SK-N-SH (cell line): Measurements from ENCODE around the gene EFCAB12. TPM values are rescaled to one million over a fixed set of nuclear protein-coding genes. Genes with fewer than 3 reads are reported as not detected.

Experiments used
- CTCF ChIA-PET: fragments of 300-600, 350-600 bp; formaldehyde crosslinking; extraction: SDS; loops from one replicate; lab custom pipeline; 2021; lab: Yijun Ruan, JAX
- POLR2A ChIA-PET: fragments of 350-600 bp; sonication (Branson Sonifier 250); formaldehyde crosslinking; extraction: SDS; loops from one replicate; lab custom pipeline; 2020; ENCODE audit warnings: antibody characterized with exemption, inconsistent platforms; lab: Yijun Ruan, JAX
- DNase-seq: peaks from one replicate; pipeline ENCODE4 v3.0.0; 2012
- H2AFZ ChIP-seq: fragments of 200-600 bp; sonication (generic); 2 replicates; pipeline ENCODE4 v1.8.1; 2016; ENCODE audit warnings: antibody characterized with exemption, mild to moderate bottlenecking, low read depth
- H3F3A ChIP-seq: fragments of 200-600 bp; sonication (generic); replicated peaks from 2 replicates; pipeline ENCODE3; 2016; ENCODE audit warnings: antibody characterized with exemption, mild to moderate bottlenecking; ENCODE audit not compliant: insufficient read depth
- H3K27ac ChIP-seq, 2 experiments: fragments of 200-500 bp in 1 of 2; fragments of 200-600 bp in 1 of 2; sonication (Bioruptor generic) in 1 of 2; sonication (generic), shearing (Covaris generic) in 1 of 2; 2 replicates each; pipeline versions ENCODE4 v1.5.1 to v1.6.1; 2014 to 2016; ENCODE audit warnings: low read depth in 2 of 2, inconsistent platforms in 1 of 2, low read length in 1 of 2, mild to moderate bottlenecking in 1 of 2, mixed read lengths in 1 of 2
- H3K27me3 ChIP-seq: fragments of 200-600 bp; sonication (generic), shearing (Covaris generic); 2 replicates; pipeline ENCODE4 v1.6.1; 2016; ENCODE audit warnings: mixed run types; ENCODE audit not compliant: insufficient read depth
- H3K36me3 ChIP-seq, 2 experiments: fragments of 200-500 bp in 1 of 2; fragments of 200-600 bp in 1 of 2; sonication (Bioruptor generic) in 1 of 2; sonication (generic) in 1 of 2; replicated peaks in 1 of 2; 2 replicates each; pipeline versions ENCODE3 to v1.5.1; 2014 to 2016; ENCODE audit warnings: low read length in 1 of 2, mild to moderate bottlenecking in 1 of 2; ENCODE audit not compliant: insufficient read depth in 2 of 2, control insufficient read depth in 1 of 2
- H3K4me1 ChIP-seq, 2 experiments: fragments of 200-500 bp in 1 of 2; fragments of 200-600 bp in 1 of 2; sonication (Bioruptor generic) in 1 of 2; sonication (generic), shearing (Covaris generic) in 1 of 2; 2 replicates each; pipeline versions ENCODE4 v1.5.1 to v1.6.1; 2014 to 2016; ENCODE audit warnings: low read depth in 1 of 2, low read length in 1 of 2, mixed run types in 1 of 2; ENCODE audit not compliant: insufficient read depth in 2 of 2, control insufficient read depth in 1 of 2
- H3K4me2 ChIP-seq: fragments of 200-600 bp; sonication (generic), shearing (Covaris generic); 2 replicates; pipeline ENCODE4 v1.6.1; 2017; ENCODE audit warnings: mixed run types
- H3K4me3 ChIP-seq, 2 experiments: fragments of 200-500 bp in 1 of 2; fragments of 200-600 bp in 1 of 2; sonication (Bioruptor generic) in 1 of 2; sonication (generic), shearing (Covaris generic) in 1 of 2; 2 replicates each; pipeline versions ENCODE4 v1.5.1 to v1.8.1; 2014 to 2016; ENCODE audit warnings: low read depth in 2 of 2, inconsistent platforms in 1 of 2, low read length in 1 of 2, mild to moderate bottlenecking in 1 of 2, mixed read lengths in 1 of 2, moderate library complexity in 1 of 2
- H3K79me2 ChIP-seq: fragments of 200-600 bp; sonication (generic); 2 replicates; pipeline ENCODE4 v1.8.1; 2017; ENCODE audit warnings: mild to moderate bottlenecking; ENCODE audit not compliant: insufficient read depth
- H3K9ac ChIP-seq: fragments of 200-600 bp; sonication (generic); 2 replicates; pipeline ENCODE4 v1.6.1; 2017; ENCODE audit warnings: mixed run types
- H3K9me2 ChIP-seq: fragments of 200-600 bp; sonication (generic); 2 replicates; pipeline ENCODE4 v1.6.1; 2017; ENCODE audit warnings: mixed run types
- H3K9me3 ChIP-seq: fragments of 200-600 bp; sonication (generic); 2 replicates; pipeline ENCODE4 v1.6.1; 2017; ENCODE audit warnings: mixed run types, mild to moderate bottlenecking, moderate library complexity
- H4K20me1 ChIP-seq: fragments of 200-600 bp; sonication (generic); 2 replicates; pipeline ENCODE4 v1.6.1; 2017; ENCODE audit warnings: mild to moderate bottlenecking, mixed run types; ENCODE audit not compliant: insufficient read depth
- CTCF ChIP-seq: fragments of 200-600 bp; sonication (generic); IDR thresholded peaks from 2 replicates; pipeline ENCODE4 v1.6.1; 2017; ENCODE audit warnings: antibody characterized with exemption, mild to moderate bottlenecking, moderate library complexity
- FOSL2 ChIP-seq: IDR thresholded peaks from 2 replicates; pipeline ENCODE4 v1.4.0; 2012; ENCODE audit warnings: low read depth, mild to moderate bottlenecking, moderate library complexity, borderline replicate concordance
- GABPA ChIP-seq: IDR thresholded peaks from 2 replicates; pipeline ENCODE4 v1.4.0; 2012; ENCODE audit warnings: low read depth, mild to moderate bottlenecking
- GATA2 ChIP-seq: sonication (generic); formaldehyde crosslinking; IDR thresholded peaks from 2 replicates; pipeline ENCODE4 v1.5.0; 2020; ENCODE audit warnings: mild to moderate bottlenecking, missing genetic modification reagents
- IRF3 ChIP-seq: fragments of 150-350 bp; IDR thresholded peaks from 2 replicates; pipeline ENCODE4 v1.6.1; 2016; ENCODE audit warnings: mild to moderate bottlenecking, low read depth, low read length
- MAX ChIP-seq: IDR thresholded peaks from 2 replicates; pipeline ENCODE4 v1.4.0; 2012; ENCODE audit warnings: low read depth
- MXI1 ChIP-seq: IDR thresholded peaks from 2 replicates; pipeline ENCODE4 v1.6.1; 2012; ENCODE audit warnings: mild to moderate bottlenecking, low read depth, low read length, improper control_type of control experiment
- NFIC ChIP-seq: IDR thresholded peaks from 2 replicates; pipeline ENCODE4 v1.4.0; 2012; ENCODE audit warnings: borderline replicate concordance
- NRF1 ChIP-seq: IDR thresholded peaks from 2 replicates; pipeline ENCODE4 v1.6.1; 2012; ENCODE audit warnings: low read depth, mild to moderate bottlenecking, low read length
- PBX3 ChIP-seq: IDR thresholded peaks from 2 replicates; pipeline ENCODE4; 2012
- POLR2AphosphoS5 ChIP-seq: IDR thresholded peaks from 2 replicates; pipeline ENCODE4 v1.6.1; 2012; ENCODE audit warnings: low read depth, low read length
- RFX5 ChIP-seq: IDR thresholded peaks from 2 replicates; pipeline ENCODE4 v1.6.1; 2012; ENCODE audit warnings: mild to moderate bottlenecking, improper control_type of control experiment, low read length
- SIN3A ChIP-seq: IDR thresholded peaks from 2 replicates; pipeline ENCODE4 v1.6.1; 2012; ENCODE audit warnings: low read depth, mild to moderate bottlenecking, low read length, moderate library complexity, borderline replicate concordance
- SMC3 ChIP-seq: IDR thresholded peaks from 2 replicates; pipeline ENCODE4 v1.6.1; 2012; ENCODE audit warnings: low read depth, low read length, improper control_type of control experiment
- TCF12 ChIP-seq: IDR thresholded peaks from 2 replicates; pipeline ENCODE4 v1.4.0; 2012
- TEAD4 ChIP-seq: IDR thresholded peaks from 2 replicates; pipeline ENCODE4 v1.4.0; 2012; ENCODE audit warnings: mild to moderate bottlenecking, borderline replicate concordance; ENCODE audit not compliant: insufficient read depth
- USF2 ChIP-seq: fragments of 150-350 bp; IDR thresholded peaks from 2 replicates; pipeline ENCODE4 v1.6.1; 2017; ENCODE audit warnings: antibody characterized with exemption, low read length, low read depth, borderline replicate concordance
- YY1 ChIP-seq: IDR thresholded peaks from 2 replicates; pipeline ENCODE4 v1.4.0; 2012; ENCODE audit warnings: low read depth, mild to moderate bottlenecking
- WGBS: methylation state at CpG from one replicate; pipeline ENCODE4 v1.1.6; 2017; ENCODE audit warnings: low lambda C conversion rate; 5-methylcytosine and 5-hydroxymethylcytosine counted together
- polyA plus RNA-seq, 3 experiments: library from polyadenylated mRNA; depleted of rRNA; stranded (reverse); fragments of >200 nt; gene quantifications; 2 replicates each; pipeline ENCODE4 v1.2.3, GENCODE V29; 2012
- TF ChIP-seq, protein P1 (sequence below): IDR thresholded peaks from 2 replicates; pipeline ENCODE4 v1.6.1; 2012; ENCODE audit warnings: mild to moderate bottlenecking, low read depth, low read length, moderate library complexity

Gene EFCAB12
- polyA plus RNA-seq, 1 of the 3 experiments (the other 2 are of a cell fraction) = 0.38 TPM

DNA sequence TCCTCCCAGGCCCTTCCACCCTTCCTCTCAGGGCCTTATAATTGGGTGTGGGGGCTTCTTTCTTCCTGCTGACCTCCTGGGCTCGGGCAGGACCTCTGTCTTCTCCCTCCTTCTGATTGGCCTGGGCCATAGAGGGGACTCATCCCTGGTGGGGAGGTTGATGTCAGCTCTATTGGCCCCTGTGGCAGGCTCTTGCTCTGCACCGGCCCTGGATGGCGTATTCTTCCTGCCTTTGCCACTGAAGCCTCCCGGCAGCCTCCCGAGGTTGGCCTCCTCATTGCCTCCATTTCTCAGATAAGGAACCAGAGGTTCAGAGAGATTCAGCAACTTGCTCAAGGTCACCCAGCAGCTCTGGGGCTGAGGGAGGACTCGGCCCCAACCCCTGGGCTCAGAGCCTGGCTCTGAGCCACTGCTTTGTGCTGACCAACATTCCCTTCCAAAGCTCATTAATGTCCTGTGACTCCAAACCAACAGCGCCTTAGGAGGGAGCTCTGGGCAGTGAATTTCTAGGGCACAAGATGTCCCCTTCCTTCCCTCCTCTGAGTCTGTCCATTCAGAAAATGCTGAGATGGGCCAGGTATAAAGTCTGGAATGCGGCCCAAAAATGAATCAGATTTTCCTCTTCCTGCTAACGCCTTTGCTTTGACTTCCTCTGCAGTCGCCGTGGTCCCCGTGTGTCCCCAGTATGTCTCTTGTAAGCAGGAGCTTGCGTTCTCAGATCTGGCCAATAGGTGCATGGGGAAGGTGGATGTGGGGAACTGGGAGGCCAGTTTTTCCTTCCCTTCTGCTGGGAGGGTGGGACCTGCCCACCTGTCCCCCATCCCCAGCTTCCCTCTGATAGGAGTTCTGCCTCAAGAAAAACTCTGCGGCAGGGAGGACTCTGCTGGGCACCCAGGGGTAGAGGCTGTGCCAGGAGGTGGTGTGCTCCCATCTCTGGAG lies 75.5 kb downstream of the EFCAB12 start:
- no peaks in the 10 kb centered on the region for H3K9me2 ChIP-seq
- ChIA-PET CTCF (interaction anchor here (1.2 kb wide), 1 partner anchor 589 kb away, joined by 3 read pairs; no protein-coding TSS in a partner anchor), POLR2A (interaction anchor here (1.0 kb wide), 1 partner anchor 37 kb away, joined by 4 read pairs; a partner anchor contains a TSS)
- no peaks in the 10 kb centered on the region for H3K79me2 ChIP-seq
- H3K27me3 ChIP-seq = no peaks in the 10 kb centered on the region
- no peaks in the 10 kb centered on the region for H3K36me3 ChIP-seq
- peaks cover 0 to 7% of the 10 kb centered on the region in 2 experiments; a peak in 1 of 4 replicates for H3K4me1 ChIP-seq
- H3K4me3 ChIP-seq = no peak overlapping the region
- no peaks in the 10 kb centered on the region for H4K20me1 ChIP-seq
- H3F3A ChIP-seq = no peaks in the 10 kb centered on the region
- H3K9ac ChIP-seq = no peak overlapping the region
- no peak overlapping the region for H2AFZ ChIP-seq
- H3K27ac ChIP-seq = no peak overlapping the region
- no peaks in the 10 kb centered on the region for H3K9me3 ChIP-seq
- no peak for DNase-seq
- no peak overlapping the region for H3K4me2 ChIP-seq
- TF ChIP-seq NFIC = no peak
- no peak for TF ChIP-seq GABPA
- no peak for TF ChIP-seq SMC3
- TF ChIP-seq MAX = no peak
- TF ChIP-seq SIN3A = no peak
- no peak for TF ChIP-seq CTCF
- TF ChIP-seq USF2 = no peak
- TF ChIP-seq MXI1 = no peak
- TF ChIP-seq GATA2 (CRISPR knock-in tag) = no peak
- TF ChIP-seq TCF12 = no peak
- no peak for TF ChIP-seq IRF3
- no peak for TF ChIP-seq FOSL2
- TF ChIP-seq TEAD4 = no peak
- TF ChIP-seq, protein P1, sequence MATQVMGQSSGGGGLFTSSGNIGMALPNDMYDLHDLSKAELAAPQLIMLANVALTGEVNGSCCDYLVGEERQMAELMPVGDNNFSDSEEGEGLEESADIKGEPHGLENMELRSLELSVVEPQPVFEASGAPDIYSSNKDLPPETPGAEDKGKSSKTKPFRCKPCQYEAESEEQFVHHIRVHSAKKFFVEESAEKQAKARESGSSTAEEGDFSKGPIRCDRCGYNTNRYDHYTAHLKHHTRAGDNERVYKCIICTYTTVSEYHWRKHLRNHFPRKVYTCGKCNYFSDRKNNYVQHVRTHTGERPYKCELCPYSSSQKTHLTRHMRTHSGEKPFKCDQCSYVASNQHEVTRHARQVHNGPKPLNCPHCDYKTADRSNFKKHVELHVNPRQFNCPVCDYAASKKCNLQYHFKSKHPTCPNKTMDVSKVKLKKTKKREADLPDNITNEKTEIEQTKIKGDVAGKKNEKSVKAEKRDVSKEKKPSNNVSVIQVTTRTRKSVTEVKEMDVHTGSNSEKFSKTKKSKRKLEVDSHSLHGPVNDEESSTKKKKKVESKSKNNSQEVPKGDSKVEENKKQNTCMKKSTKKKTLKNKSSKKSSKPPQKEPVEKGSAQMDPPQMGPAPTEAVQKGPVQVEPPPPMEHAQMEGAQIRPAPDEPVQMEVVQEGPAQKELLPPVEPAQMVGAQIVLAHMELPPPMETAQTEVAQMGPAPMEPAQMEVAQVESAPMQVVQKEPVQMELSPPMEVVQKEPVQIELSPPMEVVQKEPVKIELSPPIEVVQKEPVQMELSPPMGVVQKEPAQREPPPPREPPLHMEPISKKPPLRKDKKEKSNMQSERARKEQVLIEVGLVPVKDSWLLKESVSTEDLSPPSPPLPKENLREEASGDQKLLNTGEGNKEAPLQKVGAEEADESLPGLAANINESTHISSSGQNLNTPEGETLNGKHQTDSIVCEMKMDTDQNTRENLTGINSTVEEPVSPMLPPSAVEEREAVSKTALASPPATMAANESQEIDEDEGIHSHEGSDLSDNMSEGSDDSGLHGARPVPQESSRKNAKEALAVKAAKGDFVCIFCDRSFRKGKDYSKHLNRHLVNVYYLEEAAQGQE = no peak
- no peak for TF ChIP-seq YY1
- no peak for TF ChIP-seq PBX3
- no peak for TF ChIP-seq POLR2AphosphoS5
- no peak for TF ChIP-seq NRF1
- TF ChIP-seq RFX5 = no peak
- WGBS = 77% methylated on average over 9 of the region's 14 CpGs
